K562 (cell line): ENCODE results near the gene GTPBP1. TPM values are rescaled to one million over a fixed set of nuclear protein-coding genes. Genes with fewer than 3 reads are reported as not detected.

Experiments
- ATAC-seq: fragments of 200-7000 bp; cut with Tn5 transposase; 3 replicates; pipeline ENCODE4 v1.9.1; 2020; ENCODE audit warnings: moderate library complexity
- BruUV-seq: library from RNA; stranded (reverse); fragments of 400-500 nt; replicated peaks from 2 replicates; lab custom pipeline; 2021; lab: Mats Ljungman, UMichigan
- CTCF ChIA-PET: fragments of 300-600 bp; formaldehyde crosslinking; extraction: SDS; loops from one replicate; lab custom pipeline; 2021; ENCODE audit warnings: low intra/inter-chr PET ratio; lab: Yijun Ruan, JAX
- POLR2A ChIA-PET: fragments of 300-600, 350-650 bp; sonication (Branson Sonifier 250); formaldehyde crosslinking; extraction: SDS; loops from one replicate; lab custom pipeline; 2021; ENCODE audit warnings: antibody characterized with exemption, inconsistent platforms; lab: Yijun Ruan, JAX
- DNase-seq, 4 experiments: peaks; one replicate each; pipeline versions ENCODE4 v3.0.0 to v3.0.0-alpha.2; 2011 to 2018; ENCODE audit warnings: low spot score in 3 of 4, mixed read lengths in 3 of 4; ENCODE audit errors: extremely low read depth in 1 of 4
- FAIRE-seq: peaks from 2 replicates; lab custom pipeline; 2011; peaks lifted over from hg19 to GRCh38; lab: Jason Lieb, UNC
- H2AFZ ChIP-seq: 2 replicates; pipeline ENCODE4 v1.6.0; 2011; ENCODE audit warnings: low read depth, low read length, control low read depth, inconsistent platforms
- H3K27ac ChIP-seq: fragments of 200-600 bp; 3 replicates; pipeline ENCODE4 v1.8.0; 2011; ENCODE audit warnings: low read depth, mild to moderate bottlenecking, control low read depth, inconsistent platforms, low read length, moderate library complexity, mixed read lengths; ENCODE audit errors: extremely low read depth
- H3K27me3 ChIP-seq, 2 experiments: fragments of 300-600 bp in 1 of 2; 2 replicates in 1 of 2; 3 replicates in 1 of 2; pipeline versions ENCODE4 v1.6.0 to v1.8.0; 2011; ENCODE audit warnings: inconsistent platforms in 2 of 2, low read length in 2 of 2, mild to moderate bottlenecking in 1 of 2, mixed read lengths in 1 of 2, moderate library complexity in 1 of 2; ENCODE audit not compliant: control insufficient read depth in 2 of 2, insufficient read depth in 2 of 2
- H3K36me3 ChIP-seq: fragments of 300-600 bp; 3 replicates; pipeline ENCODE4 v1.8.0; 2011; ENCODE audit warnings: mild to moderate bottlenecking, low read length, inconsistent platforms; ENCODE audit not compliant: control insufficient read depth, insufficient read depth
- H3K4me1 ChIP-seq, 2 experiments: fragments of 200-600 bp in 1 of 2; replicated peaks in 1 of 2; 2 replicates in 1 of 2; 3 replicates in 1 of 2; pipeline versions ENCODE4 v1.5.1 to v1.8.0; 2011; ENCODE audit warnings: inconsistent platforms in 2 of 2, low read length in 2 of 2, mild to moderate bottlenecking in 1 of 2, mixed read lengths in 1 of 2, moderate library complexity in 1 of 2; ENCODE audit not compliant: control insufficient read depth in 2 of 2, insufficient read depth in 2 of 2
- H3K4me2 ChIP-seq: 2 replicates; pipeline ENCODE4 v1.6.1; 2011; ENCODE audit warnings: low read length, control low read depth, inconsistent platforms, mixed read lengths; ENCODE audit not compliant: insufficient read depth
- H3K4me3 ChIP-seq: fragments of 200-600 bp; sonication (generic), shearing (Covaris generic); 2 replicates; pipeline ENCODE4 v1.5.1; 2016; ENCODE audit warnings: control low read depth, inconsistent platforms
- H3K79me2 ChIP-seq: fragments of 200-600 bp; 3 replicates; pipeline ENCODE4 v1.8.0; 2011; ENCODE audit warnings: low read length, inconsistent platforms; ENCODE audit not compliant: control insufficient read depth, insufficient read depth
- H3K9ac ChIP-seq, 2 experiments: 2 replicates each; pipeline versions ENCODE4 v1.6.0 to v1.6.1; 2011; ENCODE audit warnings: low read depth in 2 of 2, low read length in 2 of 2, control low read depth in 1 of 2, inconsistent platforms in 1 of 2, mild to moderate bottlenecking in 1 of 2, mixed read lengths in 1 of 2; ENCODE audit not compliant: insufficient read depth in 1 of 2
- H3K9me1 ChIP-seq: one replicate; pipeline ENCODE4 v1.6.0; 2011; ENCODE audit warnings: inconsistent platforms, mild to moderate bottlenecking, low read length, moderate library complexity; ENCODE audit not compliant: control insufficient read depth, insufficient read depth
- H3K9me3 ChIP-seq: replicated peaks from 2 replicates; pipeline ENCODE4 v1.5.1; 2011; ENCODE audit warnings: low read depth, low read length, inconsistent platforms; ENCODE audit not compliant: control insufficient read depth, insufficient read depth
- H4K20me1 ChIP-seq: replicated peaks from 2 replicates; pipeline ENCODE4 v1.6.1; 2011; ENCODE audit warnings: low read length, inconsistent platforms, mixed read lengths; ENCODE audit not compliant: control insufficient read depth, insufficient read depth
- CBX8 ChIP-seq: fragments of 200-600 bp; sonication (generic); IDR thresholded peaks from 2 replicates; pipeline ENCODE4 v1.6.1; 2012; ENCODE audit warnings: borderline replicate concordance, mixed run types, low read depth, mild to moderate bottlenecking, moderate library complexity, mixed read lengths, low read length, control low read depth, inconsistent platforms; ENCODE audit not compliant: poor library complexity, severe bottlenecking; ENCODE audit errors: extremely low read depth
- CHAMP1 ChIP-seq: fragments of 450-650 bp; IDR thresholded peaks from 2 replicates; pipeline ENCODE4 v1.6.1; 2016; ENCODE audit warnings: mild to moderate bottlenecking
- NBN ChIP-seq: fragments of 450-650 bp; IDR thresholded peaks from 2 replicates; pipeline ENCODE4 v1.6.1; 2016; ENCODE audit warnings: low read depth, mild to moderate bottlenecking
- SRF ChIP-seq, 2 experiments: fragments of 250-450, 450-650 bp in 1 of 2; sonication (Bioruptor Pico) in 1 of 2; sonication (generic) in 1 of 2; formaldehyde crosslinking; IDR thresholded peaks; 2 replicates each; pipeline versions ENCODE4 v1.5.0 to v1.5.1; 2020 to 2022; ENCODE audit warnings: mild to moderate bottlenecking in 1 of 2, missing genetic modification reagents in 1 of 2
- U2AF2 ChIP-seq: fragments of 200-400 bp; formaldehyde crosslinking; optimal IDR thresholded peaks from 2 replicates; pipeline ENCODE3; 2017; ENCODE audit warnings: low read depth, mild to moderate bottlenecking, low read length
- ZNF12 ChIP-seq: sonication (generic); formaldehyde crosslinking; IDR thresholded peaks from 2 replicates; pipeline ENCODE4 v1.4.0; 2020; ENCODE audit warnings: mild to moderate bottlenecking, missing genetic modification reagents
- ZNF644 ChIP-seq: fragments of 200-800 bp; sonication (Bioruptor generic); IDR thresholded peaks from 2 replicates; pipeline ENCODE4 v1.6.1; 2016; ENCODE audit warnings: low read depth, missing genetic modification characterization, missing compliant biosample characterization
- ZNF699 ChIP-seq: fragments of 250-450 bp; sonication (Bioruptor Pico); IDR thresholded peaks from 2 replicates; pipeline ENCODE4 v1.8.0; 2021; ENCODE audit warnings: mild to moderate bottlenecking, moderate library complexity; ENCODE audit not compliant: insufficient replicate concordance
- WGBS: fragments of 100-300 bp; shearing (Covaris generic); methylation state at CpG from one replicate; pipeline ENCODE4 v1.1.6; 2016; ENCODE audit warnings: low coverage, mixed read lengths; ENCODE audit not compliant: insufficient coverage; ENCODE audit errors: missing lambda C conversion rate; 5-methylcytosine and 5-hydroxymethylcytosine counted together
- in situ Hi-C: fragments of 300-500 bp; cut with MboI; formaldehyde crosslinking; loops from 4 replicates; pipeline ENCODE4 v1.15.0; 2018; ENCODE audit warnings: inconsistent platforms, mixed read lengths
- intact Hi-C: fragments of 100-400 bp; cut with micrococcal nuclease; formaldehyde crosslinking; loops from 2 replicates; pipeline ENCODE4 v1.14.2; 2022
- polyA plus RNA-seq, 8 experiments: library from polyadenylated mRNA; depleted of rRNA in 4 of 8; stranded (reverse) in 5 of 8; unstranded in 3 of 8; fragments of >200 nt; fragmentation: Nextera tagmentation in 2 of 8; fragmentation: Illumina TruSeq in 1 of 8; extraction: Ambion mirVana in 2 of 8; extraction: Trizol in 1 of 8; gene quantifications; 2 replicates each; pipeline versions ENCODE4 v1.2.1 to v1.2.3, GENCODE V29; 2011 to 2014; ENCODE audit warnings: inconsistent platforms in 1 of 8, missing spikeins in 1 of 8
- total RNA-seq, 7 experiments: library from RNA; depleted of rRNA in 6 of 7; stranded (reverse); fragments of >200 nt in 6 of 7; fragmentation: Illumina TruSeq in 2 of 7; extraction: Trizol in 2 of 7; gene quantifications; 2 replicates each; pipeline versions ENCODE4 v1.2.1 to v1.2.3, GENCODE V29; 2011 to 2021; ENCODE audit warnings: low replicate concordance in 1 of 7

GTPBP1 gene
- total and polyA plus RNA-seq, 9 of the 15 experiments (the other 6 are each of a cell fraction or from before 2014, with no cell fraction given), result 0.83 to 53.2 (median 23.3) TPM

DNA sequence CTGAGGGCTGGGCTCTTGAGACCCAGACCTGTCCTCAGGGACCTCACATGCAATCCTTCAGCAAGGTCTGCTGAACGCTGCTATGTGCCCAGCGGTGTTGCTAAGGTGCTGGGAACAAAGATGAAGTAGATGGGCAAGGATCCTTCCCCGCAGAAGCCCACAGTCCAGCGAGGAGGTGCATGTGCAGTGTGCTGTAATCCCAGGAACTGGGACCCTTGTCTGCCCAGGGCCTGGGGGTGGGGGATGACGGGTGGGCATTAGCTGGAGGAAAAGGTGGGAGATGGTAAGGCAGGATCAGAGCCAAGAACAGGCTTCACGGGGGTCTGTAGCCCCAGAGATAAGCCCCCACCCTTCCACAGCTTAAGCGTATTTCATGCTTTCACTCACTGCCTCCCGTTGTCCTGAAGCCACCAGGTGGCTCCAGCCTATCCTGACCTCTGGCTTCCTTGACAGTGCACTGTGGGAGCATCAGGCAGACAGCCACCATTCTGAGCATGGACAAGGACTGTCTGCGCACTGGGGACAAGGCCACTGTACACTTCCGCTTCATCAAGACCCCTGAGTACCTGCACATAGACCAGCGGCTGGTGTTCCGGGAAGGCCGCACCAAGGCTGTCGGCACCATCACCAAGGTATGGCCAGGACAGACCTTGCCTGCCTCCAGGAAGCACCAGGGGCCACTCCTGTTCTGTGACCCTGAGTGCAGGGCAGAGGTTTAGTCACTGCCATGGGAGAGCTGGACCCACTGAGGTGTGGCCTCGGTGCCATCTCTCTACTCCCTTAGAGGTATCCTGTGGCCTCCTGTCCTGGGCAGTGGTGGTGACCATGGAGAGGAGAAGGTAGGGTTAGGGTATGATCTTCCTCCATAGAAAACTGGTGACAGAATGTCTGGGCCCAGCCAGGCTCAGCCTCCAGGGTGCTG is 22.0 kb downstream of the GTPBP1 start:
- Histone ChIP-seq H3K4me3 (no peak overlapping the region), H2AFZ (no peak overlapping the region), H3K27ac (no peak overlapping the region), H3K4me1 (peaks cover 0 to 6% of the 10 kb centered on the region in 2 experiments; a peak in 2 of 5 replicates), H3K36me3 (peaks cover 95% of the 10 kb centered on the region; the same call in 2 of the 3 replicates), H3K79me2 (no peaks in the 10 kb centered on the region), H3K9me1 (no peaks in the 10 kb centered on the region), H3K27me3 (no peaks in the 10 kb centered on the region), H3K9ac (no peak overlapping the region; a peak in 1 of 4 replicates), H3K4me2 (no peak overlapping the region), H4K20me1 (no peaks in the 10 kb centered on the region), H3K9me3 (no peaks in the 10 kb centered on the region)
- FAIRE-seq (no peak), DNase-seq (no peak), ATAC-seq (no peak)
- TF ChIP-seq NBN, result no peak
- TF ChIP-seq ZNF12 (CRISPR knock-in tag), result no peak
- no peak for TF ChIP-seq CHAMP1
- TF ChIP-seq CBX8, result no peak
- TF ChIP-seq ZNF699 (CRISPR knock-in tag), result no peak
- no peak for TF ChIP-seq SRF (CRISPR knock-in tag; IDR thresholded peaks at IDR 0.05)
- no peak for TF ChIP-seq ZNF644 (tag)
- TF ChIP-seq U2AF2, result no peak
- BruUV-seq, result no TSS peak
- 94% methylated on average over 12 of the region's 15 CpGs for WGBS
- POLR2A ChIA-PET, result interaction anchor here (0.6 kb wide), 1 partner anchor 18 kb away, joined by 3 read pairs; no protein-coding TSS in a partner anchor
- CTCF ChIA-PET, result no interaction called here
- intact Hi-C loops (no loop called here), in situ Hi-C loops (no loop called here)
